Heart left ventricle (tissue), 16 donors: ENCODE results near the gene TRIM41. TPM values are rescaled to one million over a fixed set of nuclear protein-coding genes. Genes with fewer than 3 reads are reported as not detected.

Experiments used
- ATAC-seq, 4 donors: fragments of 200-7000 bp; cut with Tn5 transposase; one replicate each; pipeline ENCODE4 v1.9.1; 2020 to 2022; ENCODE audit warnings: moderate library complexity in 4 of 4, mild to moderate bottlenecking in 3 of 4, moderate number of reproducible peaks in 1 of 4
- DNase-seq, 5 donors: peaks; one replicate each; pipeline ENCODE4 v3.0.0-alpha.2; 2020
- H3K27ac ChIP-seq, 12 donors: fragments of 200-600 bp; sonication (generic) in 4 of 12; one replicate each; pipeline versions ENCODE4 v1.5.0 to v1.8.0; 2016 to 2022; ENCODE audit warnings: mild to moderate bottlenecking in 2 of 12
- H3K27me3 ChIP-seq, 9 donors: fragments of 200-600 bp; sonication (generic) in 2 of 9; one replicate each; pipeline versions ENCODE4 v1.5.1 to v1.8.0; 2016 to 2022; ENCODE audit warnings: mild to moderate bottlenecking in 3 of 9
- H3K36me3 ChIP-seq, 9 donors: fragments of 200-600 bp; sonication (generic) in 2 of 9; one replicate each; pipeline versions ENCODE4 v1.5.0 to v1.8.0; 2018 to 2022; ENCODE audit warnings: mild to moderate bottlenecking in 2 of 9
- H3K4me1 ChIP-seq, 12 donors: fragments of 200-600 bp; sonication (generic) in 4 of 12; one replicate each; pipeline versions ENCODE4 v1.5.0 to v1.8.0; 2016 to 2022; ENCODE audit warnings: mild to moderate bottlenecking in 3 of 12
- H3K4me3 ChIP-seq, 12 donors: fragments of 200-600 bp; sonication (generic) in 4 of 12; one replicate each; pipeline versions ENCODE4 v1.5.0 to v1.8.0; 2017 to 2022; ENCODE audit warnings: mild to moderate bottlenecking in 9 of 12, moderate library complexity in 4 of 12
- H3K9me3 ChIP-seq, 12 donors: fragments of 200-600 bp; sonication (generic) in 4 of 12; one replicate each; pipeline versions ENCODE4 v1.5.0 to v1.8.0; 2016 to 2022; ENCODE audit warnings: mild to moderate bottlenecking in 1 of 12
- POLR2A ChIP-seq, 2 donors: fragments of 450-650 bp; IDR thresholded peaks; one replicate each; pipeline ENCODE4 v1.6.1; 2017; ENCODE audit warnings: antibody characterized with exemption in 2 of 2, mild to moderate bottlenecking in 2 of 2, moderate library complexity in 2 of 2
- WGBS, 4 donors: extraction: QIAGEN DNeasy Blood & Tissue Kit in 2 of 4; methylation state at CpG; one replicate each; pipeline versions ENCODE4 v1.1.5 to v1.1.7; 2013 to 2018; 5-methylcytosine and 5-hydroxymethylcytosine counted together
- intact Hi-C, 10 donors: fragments of 100-400 bp; cut with DNase I; formaldehyde crosslinking; loops; one replicate each; pipeline versions ENCODE4 v1.11.1 to v1.14.2; 2022
- polyA plus RNA-seq, 2 donors: library from polyadenylated mRNA; stranded (reverse); fragments of 200-250 nt; gene quantifications; one replicate each; pipeline ENCODE4 v1.2.3, GENCODE V29; 2013
- total RNA-seq, 9 donors: library from RNA; depleted of rRNA in 2 of 9; stranded (reverse); fragments of >200 nt in 2 of 9; fragmentation: NEBNext Ultra II Directional in 3 of 9; extraction: Animal tissue kit (Norgen Biotek cat#: 25700) in 3 of 9; gene quantifications; one replicate each; pipeline versions ENCODE4 v1.1.0 to v1.2.4, GENCODE V29; 2016 to 2023
- TF ChIP-seq, protein P1 (sequence below), 12 donors: fragments of 200-600 bp; sonication (generic) in 4 of 12; IDR thresholded peaks; one replicate each; pipeline versions ENCODE4 v1.5.0 to v1.8.0; 2018 to 2022; ENCODE audit warnings: antibody characterized with exemption in 12 of 12, mild to moderate bottlenecking in 5 of 12
- donor health status: ischemic (EF 13 %, LVEDD 7.1; RV severe dilation, severe dysfunction).
- donor health status: healthy with polysubstance abuse.
- donor health status: DM: no; HTN: yes; CAD: no.
- donor health status: DM: no; HTN: no; CAD: no.
- donor health status: ischemic (EF 25% LVEDD 6.9; RV normal size, moderate dysfunction).
- donor health status: ischemic (EF 25% LVEDD 5.7; RV mildly dilated, moderate dysfunction).
- donor health status: healthy.
- donor health status: DM: yes; HTN: yes; CAD: no.
- donor health status: ischemic (EF 35%, LVEDD 5.7; RV mildly dilated, moderate dysfunction).
- donor health status: nonischemic (EF 11% LVEDD 7.7; RV severe dilation, severe dysfunction).
- donor health status: DM: yes; HTN: yes; CAD: no.
- donor health status: PGD.
- donor health status: ischemic (EF 29% LVEDD 5.4; RV normal size, mild dysfunction).
- donor health status: nonischemic (EF 23%, LVEDD 6.1; RV moderate dilation, normal function).

The TRIM41 gene
- total and polyA plus RNA-seq, 11 donors, result 12.3 to 27.3 (median 22.4) TPM

DNA sequence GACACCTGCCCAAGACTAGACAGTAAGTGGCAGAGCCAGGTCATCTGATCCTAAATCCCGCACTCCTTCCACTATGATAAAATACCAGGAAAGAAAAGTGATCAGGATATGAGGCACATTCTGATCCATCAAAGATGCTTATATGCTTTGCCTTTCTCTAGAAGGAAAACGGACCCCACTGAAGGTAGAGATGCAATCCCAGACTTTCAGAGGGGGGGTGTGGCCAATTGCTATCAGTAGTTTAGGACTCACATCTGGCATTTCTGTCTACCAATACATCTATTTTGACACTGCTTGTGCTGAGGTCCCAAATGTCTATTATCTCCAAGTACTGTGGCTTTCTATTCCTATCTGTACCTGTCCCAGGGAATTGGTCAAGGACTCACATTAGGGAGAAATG lies 36.2 kb downstream of the TRIM41 start:
- Histone ChIP-seq H3K27ac (peak overlapping the region in 4 of 12 donors; percentile 97 to 100 (median 98)), H3K27me3 (no peaks in the 10 kb centered on the region), H3K4me1 (peaks cover 5 to 72% (median 57%) of the 10 kb centered on the region in 12 donors), H3K9me3 (no peaks in the 10 kb centered on the region), H3K4me3 (peak overlapping the region; percentile 69 to 100 (median 93)), H3K36me3 (peaks cover 0 to 43% (median 35%) of the 10 kb centered on the region in 9 donors)
- ATAC-seq, result no peak
- no peak for TF ChIP-seq POLR2A (IDR thresholded peaks at IDR 0.05)
- TF ChIP-seq, protein P1, sequence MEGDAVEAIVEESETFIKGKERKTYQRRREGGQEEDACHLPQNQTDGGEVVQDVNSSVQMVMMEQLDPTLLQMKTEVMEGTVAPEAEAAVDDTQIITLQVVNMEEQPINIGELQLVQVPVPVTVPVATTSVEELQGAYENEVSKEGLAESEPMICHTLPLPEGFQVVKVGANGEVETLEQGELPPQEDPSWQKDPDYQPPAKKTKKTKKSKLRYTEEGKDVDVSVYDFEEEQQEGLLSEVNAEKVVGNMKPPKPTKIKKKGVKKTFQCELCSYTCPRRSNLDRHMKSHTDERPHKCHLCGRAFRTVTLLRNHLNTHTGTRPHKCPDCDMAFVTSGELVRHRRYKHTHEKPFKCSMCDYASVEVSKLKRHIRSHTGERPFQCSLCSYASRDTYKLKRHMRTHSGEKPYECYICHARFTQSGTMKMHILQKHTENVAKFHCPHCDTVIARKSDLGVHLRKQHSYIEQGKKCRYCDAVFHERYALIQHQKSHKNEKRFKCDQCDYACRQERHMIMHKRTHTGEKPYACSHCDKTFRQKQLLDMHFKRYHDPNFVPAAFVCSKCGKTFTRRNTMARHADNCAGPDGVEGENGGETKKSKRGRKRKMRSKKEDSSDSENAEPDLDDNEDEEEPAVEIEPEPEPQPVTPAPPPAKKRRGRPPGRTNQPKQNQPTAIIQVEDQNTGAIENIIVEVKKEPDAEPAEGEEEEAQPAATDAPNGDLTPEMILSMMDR (IDR thresholded peaks at IDR 0.05), result no peak
- WGBS, 4 donors, result 8 to 24% (median 17%) methylated on average over 2 of the region's 2 CpGs
- DNase-seq, result no peak
- intact Hi-C loops, result no loop called here

GRCh38 chr5:181259974-181260719 lies 37.1 kb downstream of the TRIM41 start:
- no peak for TF ChIP-seq POLR2A (IDR thresholded peaks at IDR 0.05)
- TF ChIP-seq, protein P1 (IDR thresholded peaks at IDR 0.05), result no peak
- intact Hi-C loops, result loop anchor here in 8 of 10 donors (2.0 to 5.0 kb wide), 5 partner anchors 13 to 78 kb away; partner anchors contain the start of gene TRIM41 (in 2 of the 8)
- Histone ChIP-seq H3K36me3 (peaks cover 0 to 35% (median 30%) of the 10 kb centered on the region in 9 donors), H3K27ac (peak overlapping the region; percentile 92 to 100 (median 98)), H3K4me3 (peak overlapping the region; percentile 69 to 100 (median 93)), H3K9me3 (no peaks in the 10 kb centered on the region), H3K4me1 (peaks cover 5 to 67% (median 52%) of the 10 kb centered on the region in 12 donors), H3K27me3 (no peaks in the 10 kb centered on the region)
- DNase-seq (no peak), ATAC-seq (peak in 1 of 4 donors; percentile 0)
- WGBS, 4 donors, result 1 to 3% (median 1%) methylated on average over 26 of the region's 26 CpGs

- H3K4me1 ChIP-seq, result peaks cover 5 to 60% (median 46%) of the 10 kb centered on the region in 12 donors
- intact Hi-C loops, result loop anchor here in 8 of 10 donors (1.0 to 5.0 kb wide), 7 partner anchors 14 to 79 kb away; partner anchors contain the start of gene TRIM41 (in 3 of the 8)
These were observed 37.7 kb downstream of the TRIM41 start, which contains the start of gene TRIM52 for GRCh38 chr5:181260720-181261319. TRIM52 (minus strand) TSS chr5:181261143; CDS start chr5:181260813, 330 bp downstream.

More at GRCh38 chr5:181260720-181261319, 37.7 kb downstream of the TRIM41 start, which contains the start of gene TRIM52:
- H3K36me3 ChIP-seq, result peaks cover 0 to 28% (median 24%) of the 10 kb centered on the region in 9 donors
- 0 to 1% (median 1%) methylated on average over 11 to 43 of the region's 43 CpGs for WGBS, 4 donors
- ATAC-seq (peak; percentile 88 to 95 (median 92)), DNase-seq (peak; percentile 92 to 96 (median 95))
- peak within 1 kb of the TSS; percentile 92 to 100 (median 98) for H3K27ac ChIP-seq
- peak within 1 kb of the TSS; percentile 69 to 100 (median 93) for H3K4me3 ChIP-seq
- no peaks in the 10 kb centered on the region for H3K27me3 ChIP-seq
- TF ChIP-seq POLR2A (IDR thresholded peaks at IDR 0.05), result peak; percentile 45 to 76
- TF ChIP-seq, protein P1 (IDR thresholded peaks at IDR 0.05), result no peak
- no peaks in the 10 kb centered on the region for H3K9me3 ChIP-seq
